SK-N-SH treated with all-trans-retinoic acid at 6 μM for 48 hours (cell line): Measurements from ENCODE around the gene CST9.

Experiments
- ATAC-seq: fragments of 200-7000 bp; cut with Tn5 transposase; 3 replicates; pipeline ENCODE4 v1.9.1; 2020; ENCODE audit warnings: mild to moderate bottlenecking, moderate library complexity
- ARNTL ChIP-seq: fragments of 450-650 bp; formaldehyde crosslinking; IDR thresholded peaks from 2 replicates; pipeline ENCODE4 v1.5.0; 2020; ENCODE audit warnings: low read depth, mild to moderate bottlenecking, moderate library complexity, borderline replicate concordance
- CREB5 ChIP-seq: fragments of 250-450 bp; sonication (Bioruptor Pico); IDR thresholded peaks from 2 replicates; pipeline ENCODE4 v1.5.1; 2020; ENCODE audit warnings: low read depth, mild to moderate bottlenecking, moderate library complexity
- CSDC2 ChIP-seq: fragments of 250-450 bp; sonication (Bioruptor Pico); IDR thresholded peaks from 2 replicates; pipeline ENCODE4 v1.5.0; 2020; ENCODE audit warnings: mild to moderate bottlenecking, moderate library complexity
- CSRNP3 ChIP-seq: fragments of 250-450 bp; sonication (Bioruptor Pico); IDR thresholded peaks from 2 replicates; pipeline ENCODE4 v1.5.1; 2021; ENCODE audit warnings: mild to moderate bottlenecking, moderate library complexity
- ESRRG ChIP-seq: fragments of 250-450 bp; sonication (Bioruptor Pico); IDR thresholded peaks from 2 replicates; pipeline ENCODE4 v1.6.1; 2021; ENCODE audit warnings: mild to moderate bottlenecking
- GLIS3 ChIP-seq: fragments of 250-450 bp; sonication (Bioruptor Pico); IDR thresholded peaks from 2 replicates; pipeline ENCODE4 v1.5.0; 2020; ENCODE audit warnings: mild to moderate bottlenecking, moderate library complexity
- ISL1 ChIP-seq: fragments of 250-450 bp; sonication (Bioruptor Pico); IDR thresholded peaks from 2 replicates; pipeline ENCODE4 v2.1.2; 2022; ENCODE audit warnings: mild to moderate bottlenecking, moderate library complexity
- OSR1 ChIP-seq: fragments of 250-450 bp; sonication (Bioruptor Pico); IDR thresholded peaks from 2 replicates; pipeline ENCODE4 v1.8.0; 2022; ENCODE audit warnings: moderate library complexity, mild to moderate bottlenecking, inconsistent platforms
- POU6F1 ChIP-seq: fragments of 250-450 bp; sonication (Bioruptor Pico); IDR thresholded peaks from 2 replicates; pipeline ENCODE4 v1.8.0; 2021; ENCODE audit warnings: low read depth, mild to moderate bottlenecking, moderate library complexity, borderline replicate concordance
- PPARA ChIP-seq: fragments of 250-450 bp; sonication (Bioruptor Pico); IDR thresholded peaks from 2 replicates; pipeline ENCODE4 v1.5.0; 2020; ENCODE audit warnings: mild to moderate bottlenecking, borderline replicate concordance
- RARB ChIP-seq: fragments of 250-450 bp; sonication (Bioruptor Pico); IDR thresholded peaks from 2 replicates; pipeline ENCODE4 v1.8.0; 2021; ENCODE audit warnings: mild to moderate bottlenecking, moderate library complexity
- SNAI2 ChIP-seq: fragments of 250-450 bp; sonication (Bioruptor Pico); IDR thresholded peaks from 2 replicates; pipeline ENCODE4 v1.5.0; 2020; ENCODE audit warnings: mild to moderate bottlenecking, moderate library complexity
- TCF4 ChIP-seq: fragments of 250-450 bp; sonication (Bioruptor Pico); IDR thresholded peaks from 2 replicates; pipeline ENCODE4 v1.8.0; 2021; ENCODE audit warnings: mild to moderate bottlenecking, moderate library complexity, borderline replicate concordance
- TOX ChIP-seq: fragments of 250-450 bp; sonication (Bioruptor Pico); IDR thresholded peaks from 2 replicates; pipeline ENCODE4 v1.8.0; 2021; ENCODE audit warnings: mild to moderate bottlenecking, moderate library complexity, borderline replicate concordance
- ZC3H10 ChIP-seq: fragments of 250-450 bp; sonication (Bioruptor Pico); IDR thresholded peaks from 2 replicates; pipeline ENCODE4 v1.5.1; 2021; ENCODE audit warnings: mild to moderate bottlenecking, moderate library complexity
- ZFP3 ChIP-seq: fragments of 250-450 bp; sonication (Bioruptor Pico); IDR thresholded peaks from 2 replicates; pipeline ENCODE4 v1.5.0; 2020; ENCODE audit warnings: mild to moderate bottlenecking, moderate library complexity
- ZFP30 ChIP-seq: fragments of 450-650 bp; formaldehyde crosslinking; IDR thresholded peaks from 2 replicates; pipeline ENCODE4 v1.5.0; 2022; ENCODE audit warnings: mild to moderate bottlenecking, moderate library complexity
- ZNF565 ChIP-seq: fragments of 450-650 bp; formaldehyde crosslinking; conservative IDR thresholded peaks from 2 replicates; pipeline ENCODE4 v1.5.0; 2020; ENCODE audit warnings: low read depth, mild to moderate bottlenecking, moderate library complexity
- ZNF70 ChIP-seq: fragments of 450-650 bp; formaldehyde crosslinking; IDR thresholded peaks from 2 replicates; pipeline ENCODE4 v1.5.0; 2020; ENCODE audit warnings: mild to moderate bottlenecking, moderate library complexity
- ZNF8 ChIP-seq: fragments of 450-650 bp; formaldehyde crosslinking; IDR thresholded peaks from 2 replicates; pipeline ENCODE4 v1.5.0; 2020; ENCODE audit warnings: mild to moderate bottlenecking, moderate library complexity
- TF ChIP-seq, protein P1 (sequence below): fragments of 250-450 bp; sonication (Bioruptor Pico); IDR thresholded peaks from 2 replicates; pipeline ENCODE4 v1.5.0; 2020; ENCODE audit warnings: mild to moderate bottlenecking, moderate library complexity

Gene CST9

DNA sequence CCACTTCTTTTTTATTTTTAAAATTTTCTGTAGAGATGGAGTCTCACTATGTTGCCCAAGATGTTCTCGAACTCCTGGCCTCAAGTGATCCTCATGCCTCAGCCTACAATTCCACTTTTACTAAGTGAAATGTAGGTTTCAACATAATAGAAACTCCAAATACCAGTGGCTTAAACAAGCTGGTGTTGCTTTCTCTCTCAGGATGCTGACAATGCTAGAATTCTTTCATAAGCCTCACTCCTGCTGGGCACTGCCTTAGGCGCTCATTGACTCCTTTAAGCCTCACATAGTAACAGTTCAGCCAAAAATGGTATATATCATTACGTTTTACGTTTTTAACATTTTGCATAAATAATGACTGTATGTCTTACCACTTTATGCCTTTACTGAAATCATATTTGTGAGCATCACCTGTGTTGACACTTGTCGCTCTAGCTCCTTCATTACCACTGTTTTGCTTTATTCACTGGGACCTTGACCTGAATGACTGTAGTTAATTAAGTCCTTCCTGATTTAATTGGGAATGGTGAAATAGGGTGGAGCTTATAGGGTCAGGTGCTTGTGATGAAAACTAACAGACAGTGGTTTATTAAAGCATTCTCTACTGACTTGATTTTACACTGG lies 3.9 kb upstream of the CST9 start (continued):
- TF ChIP-seq, protein P1, sequence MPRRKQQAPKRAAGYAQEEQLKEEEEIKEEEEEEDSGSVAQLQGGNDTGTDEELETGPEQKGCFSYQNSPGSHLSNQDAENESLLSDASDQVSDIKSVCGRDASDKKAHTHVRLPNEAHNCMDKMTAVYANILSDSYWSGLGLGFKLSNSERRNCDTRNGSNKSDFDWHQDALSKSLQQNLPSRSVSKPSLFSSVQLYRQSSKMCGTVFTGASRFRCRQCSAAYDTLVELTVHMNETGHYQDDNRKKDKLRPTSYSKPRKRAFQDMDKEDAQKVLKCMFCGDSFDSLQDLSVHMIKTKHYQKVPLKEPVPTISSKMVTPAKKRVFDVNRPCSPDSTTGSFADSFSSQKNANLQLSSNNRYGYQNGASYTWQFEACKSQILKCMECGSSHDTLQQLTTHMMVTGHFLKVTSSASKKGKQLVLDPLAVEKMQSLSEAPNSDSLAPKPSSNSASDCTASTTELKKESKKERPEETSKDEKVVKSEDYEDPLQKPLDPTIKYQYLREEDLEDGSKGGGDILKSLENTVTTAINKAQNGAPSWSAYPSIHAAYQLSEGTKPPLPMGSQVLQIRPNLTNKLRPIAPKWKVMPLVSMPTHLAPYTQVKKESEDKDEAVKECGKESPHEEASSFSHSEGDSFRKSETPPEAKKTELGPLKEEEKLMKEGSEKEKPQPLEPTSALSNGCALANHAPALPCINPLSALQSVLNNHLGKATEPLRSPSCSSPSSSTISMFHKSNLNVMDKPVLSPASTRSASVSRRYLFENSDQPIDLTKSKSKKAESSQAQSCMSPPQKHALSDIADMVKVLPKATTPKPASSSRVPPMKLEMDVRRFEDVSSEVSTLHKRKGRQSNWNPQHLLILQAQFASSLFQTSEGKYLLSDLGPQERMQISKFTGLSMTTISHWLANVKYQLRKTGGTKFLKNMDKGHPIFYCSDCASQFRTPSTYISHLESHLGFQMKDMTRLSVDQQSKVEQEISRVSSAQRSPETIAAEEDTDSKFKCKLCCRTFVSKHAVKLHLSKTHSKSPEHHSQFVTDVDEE (CRISPR knock-in tag) = no peak
- TF ChIP-seq TCF4 (CRISPR knock-in tag) (no peak), ZNF8 (no peak), ESRRG (CRISPR knock-in tag) (no peak), PPARA (CRISPR knock-in tag) (no peak), ZFP3 (CRISPR knock-in tag) (no peak)

GRCh38 chr20:23608251-23608846 lies 2.6 kb upstream of the CST9 start:
- ATAC-seq = no peak
- no peak for TF ChIP-seq SNAI2 (CRISPR knock-in tag)
- TF ChIP-seq ZC3H10 (CRISPR knock-in tag) = no peak
- no peak for TF ChIP-seq ZFP30 (CRISPR knock-in tag)
- TF ChIP-seq RARB (CRISPR knock-in tag) = no peak
- no peak for TF ChIP-seq CSRNP3 (CRISPR knock-in tag)
- no peak for TF ChIP-seq PPARA (CRISPR knock-in tag)
- no peak for TF ChIP-seq ESRRG (CRISPR knock-in tag)
- no peak for TF ChIP-seq ZNF70 (CRISPR knock-in tag)
- TF ChIP-seq GLIS3 (CRISPR knock-in tag) = no peak
- TF ChIP-seq OSR1 (CRISPR knock-in tag) = no peak
- TF ChIP-seq ZNF8 = no peak
- TF ChIP-seq CSDC2 (CRISPR knock-in tag) = no peak
- TF ChIP-seq CREB5 (CRISPR knock-in tag) = no peak
- TF ChIP-seq ZNF565 = no peak
- no peak for TF ChIP-seq TOX (CRISPR knock-in tag)
- no peak for TF ChIP-seq ISL1 (CRISPR knock-in tag)

- ATAC-seq = no peak
- no peak for TF ChIP-seq TOX (CRISPR knock-in tag)
- no peak for TF ChIP-seq ZNF8
- no peak for TF ChIP-seq CSDC2 (CRISPR knock-in tag)
- TF ChIP-seq CSRNP3 (CRISPR knock-in tag) = no peak
- TF ChIP-seq OSR1 (CRISPR knock-in tag) = no peak
- no peak for TF ChIP-seq ESRRG (CRISPR knock-in tag)
- no peak for TF ChIP-seq SNAI2 (CRISPR knock-in tag)
- TF ChIP-seq POU6F1 = no peak
- TF ChIP-seq ARNTL = no peak
- TF ChIP-seq GLIS3 (CRISPR knock-in tag) = no peak
- TF ChIP-seq ZFP30 (CRISPR knock-in tag) = no peak
- no peak for TF ChIP-seq ISL1 (CRISPR knock-in tag)
- TF ChIP-seq ZNF70 (CRISPR knock-in tag) = no peak
- TF ChIP-seq ZC3H10 (CRISPR knock-in tag) = no peak
- no peak for TF ChIP-seq TCF4 (CRISPR knock-in tag)
- TF ChIP-seq ZNF565 = no peak
- no peak for TF ChIP-seq RARB (CRISPR knock-in tag)
- TF ChIP-seq ZFP3 (CRISPR knock-in tag) = no peak
- TF ChIP-seq, all 23 proteins: peak for 0
Observed at GRCh38 chr20:23607497-23608245, 2.0 kb upstream of the CST9 start.
